A172 (cell line): ENCODE results near the gene PLA2G4E. TPM values are rescaled to one million over a fixed set of nuclear protein-coding genes. Genes with fewer than 3 reads are reported as not detected.

Experiments used
- DNase-seq: peaks from one replicate; pipeline ENCODE4 v3.0.0-alpha.2; 2015; ENCODE audit warnings: low spot score
- total RNA-seq: library from RNA; depleted of rRNA; stranded (reverse); fragments of >200 nt; shearing (Covaris generic); gene quantifications from 2 replicates; pipeline ENCODE4 v1.2.3, GENCODE V29; 2014

Gene PLA2G4E
- total RNA-seq, 1 experiment from 2014 or later = not detected

DNA sequence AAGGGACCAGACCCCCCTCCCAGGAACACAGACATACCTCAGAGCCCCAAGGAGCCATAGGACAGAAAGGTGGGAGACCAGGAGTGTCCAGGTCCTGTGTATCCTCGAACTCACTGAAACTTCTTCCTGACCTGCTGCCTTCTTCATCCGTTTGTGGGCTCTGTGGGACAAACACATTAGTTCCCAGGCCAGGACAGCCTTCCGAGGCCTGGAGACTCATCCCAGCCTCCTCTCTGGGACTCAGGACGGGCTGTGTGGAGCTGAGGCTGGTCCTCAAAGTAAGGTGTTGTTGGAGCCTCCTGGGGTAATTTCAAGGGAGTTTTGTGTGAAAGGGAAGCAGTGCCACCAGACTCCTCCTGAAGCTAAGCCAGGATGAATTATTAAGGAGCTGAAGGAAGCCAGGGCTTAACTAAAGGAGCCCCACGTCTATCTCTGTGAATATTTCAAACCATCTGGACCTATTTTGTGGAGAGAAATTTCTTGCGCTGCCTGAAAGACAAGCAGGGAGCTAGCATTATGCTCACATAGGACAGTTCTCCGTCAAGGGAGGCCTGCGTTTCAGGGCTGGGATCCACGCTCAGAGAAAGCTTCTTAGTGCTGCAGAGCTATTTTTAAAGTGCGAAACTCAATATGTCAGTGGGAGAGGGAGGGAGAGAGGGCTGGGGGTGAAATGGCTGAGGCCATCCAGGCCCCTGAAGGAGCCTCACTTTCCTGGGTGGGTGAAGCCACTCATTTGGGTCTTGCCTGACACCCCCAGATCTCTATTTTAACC is 29.8 kb upstream of the PLA2G4E start:
- DNase-seq = no peak

DNA sequence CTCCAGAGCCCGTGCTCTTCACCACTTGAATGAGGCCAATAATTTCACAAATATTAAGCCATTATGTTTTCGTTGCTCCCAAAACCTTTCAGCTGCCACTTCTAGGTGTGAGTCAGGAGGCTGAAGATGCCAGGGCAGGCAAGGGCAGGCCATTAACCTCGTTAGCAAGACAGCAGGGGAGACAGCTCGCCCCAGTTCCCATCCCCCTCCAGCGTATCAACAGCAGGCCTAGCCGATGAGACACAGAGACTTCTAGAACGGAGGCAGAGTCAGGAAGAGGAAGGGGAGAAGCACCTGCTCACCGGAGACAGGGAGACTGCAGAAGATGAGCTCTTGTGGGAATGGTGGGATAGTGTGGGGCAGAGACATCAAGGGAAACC is 28.0 kb upstream of the PLA2G4E start:
- DNase-seq = no peak

DNA sequence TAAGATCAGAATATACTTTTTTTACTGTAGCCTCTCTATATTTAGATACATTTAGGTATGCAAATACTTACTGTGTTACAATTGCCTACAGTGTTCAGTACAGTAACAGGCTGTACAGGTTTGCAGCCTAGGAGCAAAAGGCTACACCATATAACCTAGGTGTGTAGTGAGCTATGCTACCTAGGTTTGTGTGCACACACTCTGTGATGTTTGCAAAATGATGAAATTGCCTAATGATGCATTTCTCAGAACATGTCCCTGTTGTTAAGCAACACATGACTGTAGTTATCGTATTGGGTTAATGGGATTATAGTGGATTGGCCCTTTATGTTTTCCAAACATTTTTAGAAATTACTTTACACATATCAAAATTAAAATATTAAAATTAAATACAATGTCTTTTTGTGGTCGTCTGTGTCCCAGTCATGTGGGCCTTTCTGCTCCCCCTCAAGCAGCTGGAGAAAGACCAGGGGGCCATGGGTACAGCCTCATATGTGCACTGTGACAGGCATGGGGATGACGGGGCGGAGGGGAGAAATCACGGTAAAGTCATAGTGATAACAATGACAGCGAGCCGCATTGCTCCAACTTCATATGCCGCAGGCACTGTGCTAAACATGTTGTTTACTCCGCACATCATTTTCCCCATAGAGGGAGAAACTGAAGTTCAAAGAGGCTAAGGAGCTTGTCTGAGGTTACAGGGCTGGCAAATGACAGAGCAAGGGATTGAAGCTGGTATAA is 27.4 kb upstream of the PLA2G4E start:
- DNase-seq = no peak

DNA sequence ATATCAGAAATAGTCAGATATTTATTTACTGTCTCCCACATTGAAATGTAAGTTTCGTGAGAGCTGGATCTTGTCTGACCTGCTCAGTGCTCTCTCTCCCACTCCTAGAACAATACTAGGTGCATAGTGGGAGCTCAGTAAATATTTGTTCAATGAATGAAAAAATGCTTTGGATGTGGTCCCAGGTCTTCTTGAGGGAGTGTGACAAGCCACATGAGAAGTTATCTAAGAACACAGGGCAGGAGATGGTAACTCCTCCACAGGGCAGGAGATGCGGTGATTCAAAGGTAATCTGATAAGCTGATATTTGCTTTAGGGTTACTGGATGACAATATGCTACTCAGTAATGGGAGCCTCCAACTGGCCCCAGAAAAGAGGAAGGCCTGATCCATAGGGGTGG is 25.8 kb upstream of the PLA2G4E start:
- no peak for DNase-seq

DNA sequence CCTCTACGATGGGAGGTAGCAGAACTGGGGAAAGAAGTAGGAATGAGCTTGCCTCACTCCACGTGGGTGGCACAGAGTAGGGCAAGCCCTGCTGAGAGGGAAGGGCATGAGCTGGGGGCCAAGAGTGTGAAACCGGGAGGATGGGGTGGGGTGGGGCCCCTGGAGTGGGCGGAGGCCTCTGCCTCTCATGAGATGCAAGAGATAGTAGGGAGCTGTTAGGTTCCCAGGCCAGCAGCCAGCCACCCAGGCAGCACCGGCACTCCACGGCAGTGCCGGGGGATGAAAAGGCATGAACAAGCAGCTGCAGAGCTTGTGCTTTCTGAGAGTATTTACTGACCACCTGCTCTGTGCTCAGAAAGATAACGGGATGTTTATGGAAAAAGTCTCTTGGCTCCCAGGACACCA is 24.4 kb upstream of the PLA2G4E start:
- no peak for DNase-seq

DNA sequence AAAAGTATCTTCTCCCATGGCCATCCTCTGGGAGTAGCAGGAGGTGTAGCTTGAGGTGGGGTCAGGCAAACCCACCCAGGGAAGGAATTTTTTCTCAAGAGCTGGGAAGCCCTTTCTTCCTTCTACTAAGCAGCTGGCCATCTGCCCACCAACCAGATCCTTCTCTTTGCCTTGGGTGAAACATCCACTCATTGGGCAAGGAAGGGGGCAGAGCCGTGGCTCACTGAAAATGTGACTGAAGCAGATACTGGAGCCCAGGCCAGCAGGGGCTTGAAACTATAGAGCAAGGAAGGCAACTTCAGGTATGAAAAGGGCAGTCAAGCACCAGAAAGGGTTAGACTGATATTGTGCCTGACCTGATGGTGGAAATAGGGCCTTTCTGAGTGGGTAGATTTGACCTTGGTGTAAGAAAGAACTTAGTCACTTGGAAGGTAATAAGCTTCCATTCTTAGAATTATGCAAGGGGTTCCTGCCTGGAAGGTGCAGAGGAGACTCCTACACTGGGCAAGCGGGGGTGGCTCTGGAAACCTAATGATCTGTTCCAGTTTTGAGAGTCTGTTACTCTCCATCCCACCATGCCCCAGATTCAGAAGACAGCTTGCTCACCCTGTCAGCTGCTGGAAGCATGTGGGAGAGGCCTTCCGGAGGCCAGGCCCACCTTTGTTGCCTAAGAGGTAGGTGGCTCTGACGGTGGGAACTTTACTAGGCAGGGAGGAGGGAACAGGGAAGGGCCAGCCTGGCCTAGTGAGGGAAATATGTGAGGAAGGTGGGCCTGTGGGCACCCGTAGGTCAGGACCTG is 22.0 kb upstream of the PLA2G4E start:
- DNase-seq = no peak

DNA sequence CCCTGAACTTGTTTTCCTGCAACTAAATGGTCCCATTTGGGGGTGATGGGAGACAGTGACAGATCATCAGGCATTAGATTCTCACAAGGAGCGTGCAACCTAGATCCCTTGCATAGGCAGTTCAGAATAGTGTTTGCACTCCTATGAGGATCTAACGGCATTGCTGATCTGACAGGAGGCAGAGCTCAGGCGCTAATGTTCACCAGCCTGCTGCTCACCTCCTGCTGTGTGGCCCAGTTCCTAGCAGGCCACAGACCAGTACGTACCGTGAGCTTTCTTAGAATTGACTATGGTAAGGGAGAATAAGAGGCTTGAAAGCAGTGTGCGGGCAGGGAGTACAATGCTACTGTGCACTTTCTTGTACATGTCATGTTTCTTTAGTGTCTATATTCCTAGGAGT is 17.6 kb upstream of the PLA2G4E start:
- no peak for DNase-seq

DNA sequence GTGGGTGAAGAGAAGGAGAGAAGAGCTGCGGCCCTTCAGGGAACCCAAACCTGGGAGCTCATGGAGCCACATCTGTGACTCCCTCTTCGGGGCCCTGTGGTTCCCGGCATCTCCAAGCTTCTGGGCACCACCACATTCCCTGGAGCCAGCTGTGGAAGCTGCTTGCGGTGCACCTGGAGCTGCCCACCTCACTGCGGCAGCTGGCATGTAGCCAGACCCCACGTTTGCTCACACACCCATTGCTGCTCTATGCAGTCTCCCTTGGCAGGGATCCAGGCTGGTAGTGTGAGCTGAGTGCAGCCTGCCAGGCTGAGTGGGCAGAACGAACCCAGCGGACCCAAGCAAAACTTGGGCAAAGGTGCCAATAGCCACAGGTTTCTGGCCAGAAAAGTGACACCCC is 16.8 kb upstream of the PLA2G4E start:
- DNase-seq = no peak

DNA sequence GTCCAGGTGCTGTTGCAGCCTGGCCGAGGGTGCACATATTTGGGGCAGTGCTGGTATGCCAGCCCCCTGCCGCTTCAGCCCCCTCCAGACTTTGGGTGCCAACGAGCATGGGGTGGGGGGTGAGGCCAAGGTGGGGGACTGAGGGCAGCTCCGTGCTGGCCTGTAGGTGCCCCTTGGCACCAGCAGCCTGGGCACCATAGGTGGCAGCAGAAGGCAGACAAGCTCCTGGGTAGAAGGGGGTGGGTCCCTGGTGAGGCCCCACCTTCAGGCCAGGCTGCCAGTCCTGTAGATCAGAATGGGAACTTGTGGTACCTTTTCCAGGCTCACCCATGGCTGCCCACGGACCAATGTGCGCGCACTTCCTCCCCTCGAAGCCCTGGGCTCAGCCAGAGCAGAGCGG is 16.1 kb upstream of the PLA2G4E start:
- no peak for DNase-seq

DNA sequence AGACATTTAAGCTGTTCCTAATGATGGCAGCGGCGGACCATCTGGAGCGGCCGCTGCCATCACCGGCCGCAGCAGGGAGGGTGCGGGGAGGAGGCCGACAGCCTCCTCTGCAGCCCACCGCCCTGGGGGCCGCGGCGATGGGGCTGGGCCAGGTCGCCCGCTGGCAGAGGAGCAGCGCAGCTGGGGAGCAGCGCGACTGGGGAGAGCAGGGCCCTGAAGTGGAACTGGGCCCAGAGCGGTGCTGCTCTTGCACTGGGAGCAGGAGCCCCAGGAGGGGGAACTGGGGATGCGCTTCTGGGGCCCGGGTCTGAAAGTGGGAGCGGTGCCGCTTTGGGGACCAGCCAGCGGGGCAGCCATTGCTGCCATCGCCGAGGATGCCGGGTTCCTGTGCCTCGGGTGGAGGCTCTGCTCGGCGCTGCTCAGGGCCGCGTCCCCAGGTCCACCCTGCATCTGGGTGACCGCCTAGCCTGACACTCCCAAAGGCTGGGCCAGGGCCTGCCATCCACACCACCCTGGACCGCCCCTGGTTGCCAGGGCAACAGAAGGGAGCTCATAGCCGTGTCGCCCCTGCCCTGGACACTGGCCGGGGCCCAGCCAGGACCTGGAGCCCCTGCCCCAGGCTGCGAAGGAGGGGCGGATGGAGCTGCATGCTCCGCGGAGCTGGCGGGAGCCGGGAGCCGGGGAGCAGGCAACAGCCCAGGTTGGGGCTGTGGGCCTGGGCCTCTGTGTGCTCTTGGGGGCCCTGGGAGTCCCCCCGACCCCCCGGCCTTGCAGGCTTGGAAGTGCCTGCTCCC is 15.5 kb upstream of the PLA2G4E start:
- DNase-seq = no peak

DNA sequence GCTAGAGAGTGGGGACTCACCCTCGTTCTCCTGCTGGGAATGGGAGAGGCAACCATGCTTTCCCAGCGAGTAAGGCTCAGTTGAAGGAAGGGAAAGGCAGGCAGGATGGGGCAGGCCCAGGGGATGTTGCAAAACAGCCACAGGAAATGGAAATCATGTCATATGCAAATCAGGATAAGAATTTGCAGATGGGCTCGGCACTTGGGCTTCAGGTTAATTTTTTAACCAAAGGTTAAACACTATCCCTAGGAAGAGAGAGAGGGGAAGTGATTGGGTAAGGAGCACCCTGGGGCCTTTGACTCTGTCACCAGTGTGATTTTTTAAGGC is 14.6 kb upstream of the PLA2G4E start:
- DNase-seq = no peak

DNA sequence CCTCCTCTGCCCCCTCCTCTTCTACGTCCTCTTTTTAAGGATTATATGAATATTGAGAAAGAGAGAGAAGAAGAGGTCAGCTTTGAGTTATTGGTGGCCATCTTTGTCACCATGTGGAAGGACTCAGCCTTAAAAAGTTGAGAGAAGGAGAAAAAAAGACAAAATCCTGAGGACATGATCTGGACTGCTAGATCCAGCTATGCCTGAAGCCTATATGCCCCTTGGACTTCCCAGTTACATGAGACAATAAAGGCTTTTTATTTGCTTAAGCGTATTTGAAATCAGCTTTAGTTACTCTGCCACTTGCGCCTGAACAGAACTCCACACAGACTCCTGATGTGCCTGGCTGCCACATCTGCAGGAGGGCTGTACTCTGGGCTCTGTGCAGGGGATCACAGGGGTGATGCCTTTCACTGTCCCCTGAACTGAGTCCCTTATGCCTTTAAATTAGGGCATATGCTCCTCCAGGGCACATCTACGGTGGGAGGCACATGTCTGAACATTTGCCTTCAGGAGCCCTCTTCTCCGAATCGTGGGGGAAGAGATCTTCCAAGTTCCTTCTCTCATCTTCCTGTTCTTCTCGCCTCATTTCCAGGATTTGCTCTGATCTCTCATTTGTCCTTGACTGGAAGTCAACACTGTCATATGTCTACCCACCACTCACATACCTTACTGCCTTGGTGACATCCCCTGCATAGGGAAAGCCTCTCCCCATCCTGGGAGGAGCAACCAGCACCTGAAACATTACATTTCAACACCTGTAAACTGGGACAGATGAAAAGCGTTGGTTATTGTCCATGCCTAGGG is 14.0 kb upstream of the PLA2G4E start:
- DNase-seq = no peak

DNA sequence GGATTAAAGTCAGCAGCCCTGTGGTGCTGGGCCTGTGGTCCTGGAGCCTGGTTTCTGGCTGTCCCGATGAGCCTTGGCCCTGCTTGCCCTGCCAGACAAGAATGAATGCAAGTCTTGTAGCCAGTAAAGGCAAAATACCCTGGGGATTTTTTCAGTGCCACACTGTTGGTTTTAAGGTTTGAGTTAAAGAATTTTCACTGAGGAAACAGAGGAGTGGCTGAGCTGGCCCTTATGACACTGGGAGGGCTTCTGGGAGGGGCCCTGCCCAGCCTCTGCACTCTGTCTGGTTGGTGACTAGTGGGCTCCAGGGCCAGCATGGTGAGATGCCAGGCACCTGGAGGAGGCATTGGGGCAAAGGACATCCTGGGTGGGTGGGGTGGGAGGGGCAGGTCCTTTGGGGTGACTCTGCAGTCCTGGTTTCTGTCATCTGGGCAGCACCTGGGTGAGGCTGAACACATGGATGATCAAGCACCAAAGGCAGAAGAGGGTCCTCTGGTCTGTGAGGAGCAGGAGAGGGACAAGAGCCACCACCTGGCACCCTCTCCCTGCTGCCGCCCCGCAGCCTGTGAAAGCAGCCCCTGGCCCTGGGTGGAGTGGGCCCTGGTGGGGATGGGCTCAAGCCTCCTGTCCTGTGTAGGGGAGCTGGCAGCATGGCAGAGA is 12.5 kb upstream of the PLA2G4E start:
- no peak for DNase-seq

DNA sequence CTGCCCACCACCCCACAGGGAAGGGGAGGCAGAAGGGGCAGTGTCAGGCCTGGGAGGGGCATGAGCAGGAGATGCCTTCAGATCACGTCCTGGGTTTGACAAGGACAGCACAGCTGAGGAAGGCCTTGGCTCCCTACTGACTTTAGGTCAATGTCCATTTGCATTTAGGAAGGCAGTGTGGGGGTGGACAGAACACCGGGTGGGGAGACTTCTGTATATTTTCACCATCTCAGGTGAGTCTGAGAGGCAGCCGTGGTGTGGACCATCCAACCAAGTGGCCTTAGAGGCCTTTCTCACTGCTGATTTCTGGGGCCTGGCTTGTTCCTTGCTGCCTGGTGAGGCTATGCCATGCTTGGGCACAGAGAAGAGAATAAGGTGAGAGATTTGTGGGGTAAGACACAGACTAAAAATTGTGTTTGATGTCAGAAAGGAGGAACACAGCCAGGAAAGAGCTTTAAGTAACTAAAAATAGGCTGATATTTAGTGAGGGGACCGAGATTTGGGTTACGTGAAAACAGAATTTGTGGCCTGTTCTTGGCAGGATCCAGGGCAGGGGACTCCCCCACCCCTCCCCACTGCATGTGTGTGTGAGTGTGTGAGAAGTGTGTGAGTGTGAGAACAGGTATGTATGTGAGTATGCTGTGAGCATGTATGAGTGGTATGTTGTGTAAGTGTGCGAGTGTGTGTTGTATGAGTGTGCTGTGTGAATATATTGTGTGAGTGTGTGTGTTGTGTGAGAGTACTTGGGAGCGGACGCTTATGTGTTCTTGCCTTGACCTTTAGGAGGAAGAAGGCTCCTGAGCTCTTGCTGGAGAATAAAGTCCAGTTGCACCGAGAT is 11.8 kb upstream of the PLA2G4E start:
- DNase-seq = no peak

DNA sequence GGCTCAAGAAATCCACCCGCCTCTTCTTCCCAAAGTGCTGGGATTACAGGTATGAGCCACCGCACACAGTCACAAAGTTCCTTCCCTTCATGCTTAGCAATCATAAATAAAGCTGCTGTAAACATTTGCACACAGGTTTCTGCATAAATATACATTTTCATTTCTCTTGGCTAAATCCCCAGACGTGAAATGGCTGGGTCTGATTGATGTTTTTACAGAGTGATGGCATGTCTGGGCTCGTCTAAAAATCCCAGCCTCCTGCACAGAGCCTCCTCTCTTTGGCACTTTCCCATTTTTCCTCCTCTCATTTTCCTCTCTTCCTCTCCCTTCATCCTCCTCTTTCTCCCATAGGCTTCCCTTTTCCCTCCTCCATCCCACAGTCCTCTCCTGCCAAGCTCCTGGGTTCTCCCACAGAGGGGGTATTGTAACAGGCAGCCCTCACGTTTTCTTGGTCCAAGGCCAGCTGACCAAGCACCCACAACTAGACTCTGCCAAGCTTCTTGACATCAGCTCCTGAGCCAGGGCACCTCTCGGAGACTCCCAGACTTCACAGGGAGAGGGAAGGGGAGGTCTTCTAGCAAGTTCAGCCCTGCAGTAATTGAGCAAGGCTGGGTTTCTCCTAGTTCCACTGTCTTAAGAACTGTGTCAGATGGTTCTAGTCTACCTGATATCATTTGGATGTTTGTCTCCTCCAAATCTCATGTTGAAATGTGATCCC is 10.5 kb upstream of the PLA2G4E start:
- no peak for DNase-seq

DNA sequence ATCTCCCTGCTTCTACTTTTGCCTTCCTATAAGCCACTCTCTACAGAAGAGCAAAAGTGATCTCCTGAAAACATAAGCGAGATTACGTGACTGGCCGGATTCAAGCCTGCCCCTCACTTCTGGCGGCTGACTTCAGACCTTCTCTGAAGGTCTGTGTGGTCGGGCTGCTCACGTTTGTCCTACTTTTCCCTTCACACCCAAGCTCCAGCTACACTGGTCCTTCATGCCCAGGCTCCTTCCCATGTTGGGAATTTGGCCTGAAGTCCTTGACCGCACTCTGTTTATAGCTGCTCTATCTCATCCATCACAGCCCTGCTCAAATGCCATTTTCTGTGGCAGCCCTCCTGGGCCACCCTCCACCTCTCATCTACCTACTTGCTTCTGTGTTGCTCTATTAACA is 6.7 kb upstream of the PLA2G4E start:
- no peak for DNase-seq

DNA sequence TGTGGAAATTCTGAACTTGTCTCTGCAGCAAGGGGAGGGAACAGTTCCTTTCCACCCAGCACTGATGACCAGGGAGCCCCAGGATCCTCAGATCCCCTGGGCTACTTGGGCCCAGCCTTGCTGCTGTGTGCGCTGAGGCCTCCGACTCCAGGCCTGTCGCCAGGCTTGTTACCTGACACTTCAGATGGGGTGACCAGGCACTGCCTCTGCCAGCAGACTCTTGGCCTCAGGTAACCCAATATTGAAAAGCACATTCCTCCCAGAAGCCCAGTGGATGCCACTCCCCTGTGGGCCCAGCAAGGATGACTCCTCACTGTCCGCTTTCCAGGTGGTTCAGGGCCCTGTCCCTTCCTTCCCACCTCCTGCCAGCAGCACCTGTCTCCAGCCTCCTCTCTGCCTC is 3.5 kb upstream of the PLA2G4E start:
- DNase-seq = no peak

DNA sequence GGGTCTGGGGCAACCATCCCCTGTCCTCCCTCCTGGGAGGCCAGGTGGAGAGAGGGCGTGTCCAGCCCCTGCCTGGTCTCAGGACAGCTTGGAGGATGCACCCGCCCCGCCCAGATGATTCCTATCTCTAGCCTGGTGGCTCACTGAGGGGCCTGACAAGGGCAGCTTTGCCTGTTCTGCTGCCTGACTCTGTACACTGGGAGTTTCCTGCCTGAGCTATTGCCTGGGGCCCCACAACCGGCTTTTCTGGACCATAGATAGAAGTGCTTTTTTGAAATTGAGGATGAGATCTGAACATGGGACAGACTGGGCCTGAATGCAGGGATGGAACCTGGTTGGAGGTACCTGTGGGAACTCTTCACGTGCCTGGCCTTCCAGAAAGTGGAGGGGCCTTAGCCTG is 751 bp upstream of the PLA2G4E start:
- DNase-seq = no peak
